SK-N-SH (cell line): ENCODE results near the gene RPL37A. TPM values are rescaled to one million over a fixed set of nuclear protein-coding genes. Genes with fewer than 3 reads are reported as not detected.

Source experiments
- CTCF ChIA-PET: fragments of 300-600, 350-600 bp; formaldehyde crosslinking; extraction: SDS; loops from one replicate; lab custom pipeline; 2021; lab: Yijun Ruan, JAX
- POLR2A ChIA-PET: fragments of 350-600 bp; sonication (Branson Sonifier 250); formaldehyde crosslinking; extraction: SDS; loops from one replicate; lab custom pipeline; 2020; ENCODE audit warnings: antibody characterized with exemption, inconsistent platforms; lab: Yijun Ruan, JAX
- DNase-seq: peaks from one replicate; pipeline ENCODE4 v3.0.0; 2012
- H2AFZ ChIP-seq: fragments of 200-600 bp; sonication (generic); 2 replicates; pipeline ENCODE4 v1.8.1; 2016; ENCODE audit warnings: antibody characterized with exemption, mild to moderate bottlenecking, low read depth
- H3F3A ChIP-seq: fragments of 200-600 bp; sonication (generic); replicated peaks from 2 replicates; pipeline ENCODE3; 2016; ENCODE audit warnings: antibody characterized with exemption, mild to moderate bottlenecking; ENCODE audit not compliant: insufficient read depth
- H3K27ac ChIP-seq, 2 experiments: fragments of 200-500 bp in 1 of 2; fragments of 200-600 bp in 1 of 2; sonication (Bioruptor generic) in 1 of 2; sonication (generic), shearing (Covaris generic) in 1 of 2; 2 replicates each; pipeline versions ENCODE4 v1.5.1 to v1.6.1; 2014 to 2016; ENCODE audit warnings: low read depth in 2 of 2, inconsistent platforms in 1 of 2, low read length in 1 of 2, mild to moderate bottlenecking in 1 of 2, mixed read lengths in 1 of 2
- H3K27me3 ChIP-seq: fragments of 200-600 bp; sonication (generic), shearing (Covaris generic); 2 replicates; pipeline ENCODE4 v1.6.1; 2016; ENCODE audit warnings: mixed run types; ENCODE audit not compliant: insufficient read depth
- H3K36me3 ChIP-seq, 2 experiments: fragments of 200-500 bp in 1 of 2; fragments of 200-600 bp in 1 of 2; sonication (Bioruptor generic) in 1 of 2; sonication (generic) in 1 of 2; replicated peaks in 1 of 2; 2 replicates each; pipeline versions ENCODE3 to v1.5.1; 2014 to 2016; ENCODE audit warnings: low read length in 1 of 2, mild to moderate bottlenecking in 1 of 2; ENCODE audit not compliant: insufficient read depth in 2 of 2, control insufficient read depth in 1 of 2
- H3K4me1 ChIP-seq, 2 experiments: fragments of 200-500 bp in 1 of 2; fragments of 200-600 bp in 1 of 2; sonication (Bioruptor generic) in 1 of 2; sonication (generic), shearing (Covaris generic) in 1 of 2; 2 replicates each; pipeline versions ENCODE4 v1.5.1 to v1.6.1; 2014 to 2016; ENCODE audit warnings: low read depth in 1 of 2, low read length in 1 of 2, mixed run types in 1 of 2; ENCODE audit not compliant: insufficient read depth in 2 of 2, control insufficient read depth in 1 of 2
- H3K4me2 ChIP-seq: fragments of 200-600 bp; sonication (generic), shearing (Covaris generic); 2 replicates; pipeline ENCODE4 v1.6.1; 2017; ENCODE audit warnings: mixed run types
- H3K4me3 ChIP-seq, 2 experiments: fragments of 200-500 bp in 1 of 2; fragments of 200-600 bp in 1 of 2; sonication (Bioruptor generic) in 1 of 2; sonication (generic), shearing (Covaris generic) in 1 of 2; 2 replicates each; pipeline versions ENCODE4 v1.5.1 to v1.8.1; 2014 to 2016; ENCODE audit warnings: low read depth in 2 of 2, inconsistent platforms in 1 of 2, low read length in 1 of 2, mild to moderate bottlenecking in 1 of 2, mixed read lengths in 1 of 2, moderate library complexity in 1 of 2
- H3K79me2 ChIP-seq: fragments of 200-600 bp; sonication (generic); 2 replicates; pipeline ENCODE4 v1.8.1; 2017; ENCODE audit warnings: mild to moderate bottlenecking; ENCODE audit not compliant: insufficient read depth
- H3K9ac ChIP-seq: fragments of 200-600 bp; sonication (generic); 2 replicates; pipeline ENCODE4 v1.6.1; 2017; ENCODE audit warnings: mixed run types
- H3K9me2 ChIP-seq: fragments of 200-600 bp; sonication (generic); 2 replicates; pipeline ENCODE4 v1.6.1; 2017; ENCODE audit warnings: mixed run types
- H3K9me3 ChIP-seq: fragments of 200-600 bp; sonication (generic); 2 replicates; pipeline ENCODE4 v1.6.1; 2017; ENCODE audit warnings: mixed run types, mild to moderate bottlenecking, moderate library complexity
- H4K20me1 ChIP-seq: fragments of 200-600 bp; sonication (generic); 2 replicates; pipeline ENCODE4 v1.6.1; 2017; ENCODE audit warnings: mild to moderate bottlenecking, mixed run types; ENCODE audit not compliant: insufficient read depth
- ELF1 ChIP-seq: IDR thresholded peaks from 2 replicates; pipeline ENCODE4 v1.4.0; 2012
- EP300 ChIP-seq, 2 experiments: IDR thresholded peaks; 2 replicates each; pipeline versions ENCODE4 v1.4.0 to v1.6.1; 2012; ENCODE audit warnings: borderline replicate concordance in 1 of 2, low read depth in 1 of 2, low read length in 1 of 2
- FOSL2 ChIP-seq: IDR thresholded peaks from 2 replicates; pipeline ENCODE4 v1.4.0; 2012; ENCODE audit warnings: low read depth, mild to moderate bottlenecking, moderate library complexity, borderline replicate concordance
- JUND ChIP-seq: IDR thresholded peaks from 2 replicates; pipeline ENCODE4 v1.4.0; 2012
- MEF2A ChIP-seq: IDR thresholded peaks from 2 replicates; pipeline ENCODE4 v1.4.0; 2012; ENCODE audit warnings: low read depth, borderline replicate concordance
- MXI1 ChIP-seq: IDR thresholded peaks from 2 replicates; pipeline ENCODE4 v1.6.1; 2012; ENCODE audit warnings: mild to moderate bottlenecking, low read depth, low read length, improper control_type of control experiment
- NFIC ChIP-seq: IDR thresholded peaks from 2 replicates; pipeline ENCODE4 v1.4.0; 2012; ENCODE audit warnings: borderline replicate concordance
- NRF1 ChIP-seq: IDR thresholded peaks from 2 replicates; pipeline ENCODE4 v1.6.1; 2012; ENCODE audit warnings: low read depth, mild to moderate bottlenecking, low read length
- RAD21 ChIP-seq: IDR thresholded peaks from 2 replicates; pipeline ENCODE4 v1.6.1; 2012; ENCODE audit warnings: mild to moderate bottlenecking, low read length
- RCOR1 ChIP-seq: fragments of 150-350 bp; IDR thresholded peaks from 2 replicates; pipeline ENCODE4 v1.6.1; 2017; ENCODE audit warnings: antibody characterized with exemption, low read length
- RFX5 ChIP-seq: IDR thresholded peaks from 2 replicates; pipeline ENCODE4 v1.6.1; 2012; ENCODE audit warnings: mild to moderate bottlenecking, improper control_type of control experiment, low read length
- RXRA ChIP-seq: IDR thresholded peaks from 2 replicates; pipeline ENCODE4 v1.4.0; 2012; ENCODE audit warnings: low read depth, mild to moderate bottlenecking, borderline replicate concordance
- SIN3A ChIP-seq: IDR thresholded peaks from 2 replicates; pipeline ENCODE4 v1.6.1; 2012; ENCODE audit warnings: low read depth, mild to moderate bottlenecking, low read length, moderate library complexity, borderline replicate concordance
- SMC3 ChIP-seq: IDR thresholded peaks from 2 replicates; pipeline ENCODE4 v1.6.1; 2012; ENCODE audit warnings: low read depth, low read length, improper control_type of control experiment
- YY1 ChIP-seq: IDR thresholded peaks from 2 replicates; pipeline ENCODE4 v1.4.0; 2012; ENCODE audit warnings: low read depth, mild to moderate bottlenecking
- WGBS: methylation state at CpG from one replicate; pipeline ENCODE4 v1.1.6; 2017; ENCODE audit warnings: low lambda C conversion rate; 5-methylcytosine and 5-hydroxymethylcytosine counted together
- polyA plus RNA-seq, 3 experiments: library from polyadenylated mRNA; depleted of rRNA; stranded (reverse); fragments of >200 nt; gene quantifications; 2 replicates each; pipeline ENCODE4 v1.2.3, GENCODE V29; 2012
- TF ChIP-seq, protein P1 (sequence below): IDR thresholded peaks from 2 replicates; pipeline ENCODE4 v1.4.0; 2012; ENCODE audit warnings: low read depth, borderline replicate concordance
- TF ChIP-seq, protein P2 (sequence below): fragments of 150-350 bp; IDR thresholded peaks from 2 replicates; pipeline ENCODE4 v1.6.1; 2017; ENCODE audit warnings: antibody characterized with exemption, low read length, low read depth, borderline replicate concordance
- TF ChIP-seq, protein P3 (sequence below): fragments of 150-350 bp; IDR thresholded peaks from 2 replicates; pipeline ENCODE4 v1.6.1; 2016; ENCODE audit warnings: mild to moderate bottlenecking, low read depth, low read length
- TF ChIP-seq, protein P4 (sequence below): IDR thresholded peaks from 2 replicates; pipeline ENCODE4 v1.4.0; 2012; ENCODE audit warnings: low read depth, borderline replicate concordance

Gene RPL37A
- polyA plus RNA-seq, 1 of the 3 experiments (the other 2 are of a cell fraction), result 2,018 TPM

DNA sequence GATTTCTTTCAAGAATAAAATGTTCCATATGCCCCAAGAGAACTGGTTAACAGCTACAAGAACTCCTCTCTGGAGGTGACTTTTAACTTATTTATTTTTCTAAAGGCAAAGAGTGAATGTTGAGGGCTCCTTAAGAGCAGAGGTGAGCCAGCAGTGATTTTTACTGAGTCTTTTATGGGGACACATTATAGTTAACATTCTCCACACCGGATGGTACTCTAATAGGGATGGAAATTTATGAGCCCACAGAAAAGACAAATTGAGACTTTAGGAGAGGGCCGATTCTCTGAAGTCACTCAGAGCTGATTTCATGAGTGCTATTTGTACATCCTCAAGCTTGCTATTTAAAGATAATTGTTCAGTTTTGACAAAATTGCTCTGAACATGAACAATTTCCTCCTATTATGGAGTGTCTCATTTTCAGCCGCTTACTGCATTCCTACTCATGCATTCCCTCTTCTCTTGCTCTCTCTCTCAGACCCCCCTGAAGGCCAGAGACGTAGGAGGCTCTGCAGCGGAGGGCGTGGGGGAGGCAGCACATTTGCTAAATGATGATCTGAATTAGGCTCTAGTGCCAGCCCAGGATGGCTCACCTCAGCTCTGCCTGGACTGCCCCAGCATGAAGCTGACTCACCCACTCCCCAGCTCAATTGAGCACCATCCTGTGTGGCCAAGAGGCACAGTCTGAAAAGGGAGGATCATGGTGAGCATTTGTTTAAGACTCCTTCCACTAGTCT, 5.9 kb upstream of the RPL37A start (continued):
- TF ChIP-seq, protein P1, sequence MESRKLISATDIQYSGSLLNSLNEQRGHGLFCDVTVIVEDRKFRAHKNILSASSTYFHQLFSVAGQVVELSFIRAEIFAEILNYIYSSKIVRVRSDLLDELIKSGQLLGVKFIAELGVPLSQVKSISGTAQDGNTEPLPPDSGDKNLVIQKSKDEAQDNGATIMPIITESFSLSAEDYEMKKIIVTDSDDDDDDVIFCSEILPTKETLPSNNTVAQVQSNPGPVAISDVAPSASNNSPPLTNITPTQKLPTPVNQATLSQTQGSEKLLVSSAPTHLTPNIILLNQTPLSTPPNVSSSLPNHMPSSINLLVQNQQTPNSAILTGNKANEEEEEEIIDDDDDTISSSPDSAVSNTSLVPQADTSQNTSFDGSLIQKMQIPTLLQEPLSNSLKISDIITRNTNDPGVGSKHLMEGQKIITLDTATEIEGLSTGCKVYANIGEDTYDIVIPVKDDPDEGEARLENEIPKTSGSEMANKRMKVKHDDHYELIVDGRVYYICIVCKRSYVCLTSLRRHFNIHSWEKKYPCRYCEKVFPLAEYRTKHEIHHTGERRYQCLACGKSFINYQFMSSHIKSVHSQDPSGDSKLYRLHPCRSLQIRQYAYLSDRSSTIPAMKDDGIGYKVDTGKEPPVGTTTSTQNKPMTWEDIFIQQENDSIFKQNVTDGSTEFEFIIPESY, result no peak; the same call in 1 of the 2 replicates
- TF ChIP-seq, protein P2, sequence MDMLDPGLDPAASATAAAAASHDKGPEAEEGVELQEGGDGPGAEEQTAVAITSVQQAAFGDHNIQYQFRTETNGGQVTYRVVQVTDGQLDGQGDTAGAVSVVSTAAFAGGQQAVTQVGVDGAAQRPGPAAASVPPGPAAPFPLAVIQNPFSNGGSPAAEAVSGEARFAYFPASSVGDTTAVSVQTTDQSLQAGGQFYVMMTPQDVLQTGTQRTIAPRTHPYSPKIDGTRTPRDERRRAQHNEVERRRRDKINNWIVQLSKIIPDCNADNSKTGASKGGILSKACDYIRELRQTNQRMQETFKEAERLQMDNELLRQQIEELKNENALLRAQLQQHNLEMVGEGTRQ, result no peak
- no peak for TF ChIP-seq YY1
- peak; percentile 73 for TF ChIP-seq JUND
- peak; percentile 64; the same call in 1 of the 2 replicates for TF ChIP-seq NFIC
- TF ChIP-seq MEF2A, result 0 out of 2 replicates have a peak, but pooled peaks have one; percentile 44
- peak; percentile 45; the same call in 1 of the 2 replicates for TF ChIP-seq RXRA
- TF ChIP-seq SIN3A, result peak; percentile 70; the same call in 1 of the 2 replicates

DNA sequence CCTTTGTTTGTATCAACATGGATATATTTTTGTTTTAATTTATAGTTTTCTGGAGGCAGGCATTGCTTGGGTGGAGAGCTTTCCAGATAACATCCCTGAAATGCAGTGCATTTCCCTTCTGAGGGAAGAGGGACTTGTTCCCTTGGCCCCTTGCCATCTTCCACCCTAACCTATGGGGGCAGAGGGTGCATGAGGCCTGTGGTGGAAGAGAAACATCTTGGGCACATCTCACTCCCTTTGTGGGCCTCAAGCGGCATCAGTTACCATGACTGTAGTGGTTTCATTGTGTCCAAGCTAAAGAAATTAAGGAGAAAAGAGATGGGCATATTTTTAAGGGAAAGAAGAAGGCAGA, 5.3 kb upstream of the RPL37A start:
- DNase-seq, result no peak
- Histone ChIP-seq H3K9ac (peak overlapping the region; percentile 52), H3K4me1 (peaks cover 17 to 65% of the 10 kb centered on the region in 2 experiments), H3K27ac (peak overlapping the region; percentile 72 to 94; a peak in 3 of 4 replicates), H3K4me3 (0 out of 4 replicates have a peak overlapping the region, but pooled peaks of 1 of the 2 experiments have one; percentile 10), H3K27me3 (no peaks in the 10 kb centered on the region), H3K79me2 (peaks cover 27% of the 10 kb centered on the region), H3K4me2 (peak overlapping the region; percentile 64), H3K9me3 (no peaks in the 10 kb centered on the region), H2AFZ (peak overlapping the region; percentile 14; the same call in 1 of the 2 replicates), H3K9me2 (no peaks in the 10 kb centered on the region), H4K20me1 (no peaks in the 10 kb centered on the region), H3F3A (peaks cover 60% of the 10 kb centered on the region), H3K36me3 (no peaks in the 10 kb centered on the region)
- no peak for TF ChIP-seq NRF1
- no peak for TF ChIP-seq EP300 (IDR thresholded peaks at IDR 0.05; ENCODE audit: borderline replicate concordance in 1 of 2, low read depth in 1 of 2, low read length in 1 of 2)
- no peak for TF ChIP-seq ELF1
- TF ChIP-seq YY1, result 0 out of 2 replicates have a peak, but pooled peaks have one; percentile 10
- TF ChIP-seq RCOR1, result no peak
- TF ChIP-seq FOSL2, result no peak
- no peak for TF ChIP-seq SMC3
- TF ChIP-seq RFX5, result no peak
- TF ChIP-seq, protein P3, sequence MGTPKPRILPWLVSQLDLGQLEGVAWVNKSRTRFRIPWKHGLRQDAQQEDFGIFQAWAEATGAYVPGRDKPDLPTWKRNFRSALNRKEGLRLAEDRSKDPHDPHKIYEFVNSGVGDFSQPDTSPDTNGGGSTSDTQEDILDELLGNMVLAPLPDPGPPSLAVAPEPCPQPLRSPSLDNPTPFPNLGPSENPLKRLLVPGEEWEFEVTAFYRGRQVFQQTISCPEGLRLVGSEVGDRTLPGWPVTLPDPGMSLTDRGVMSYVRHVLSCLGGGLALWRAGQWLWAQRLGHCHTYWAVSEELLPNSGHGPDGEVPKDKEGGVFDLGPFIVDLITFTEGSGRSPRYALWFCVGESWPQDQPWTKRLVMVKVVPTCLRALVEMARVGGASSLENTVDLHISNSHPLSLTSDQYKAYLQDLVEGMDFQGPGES, result no peak
- TF ChIP-seq, protein P4, sequence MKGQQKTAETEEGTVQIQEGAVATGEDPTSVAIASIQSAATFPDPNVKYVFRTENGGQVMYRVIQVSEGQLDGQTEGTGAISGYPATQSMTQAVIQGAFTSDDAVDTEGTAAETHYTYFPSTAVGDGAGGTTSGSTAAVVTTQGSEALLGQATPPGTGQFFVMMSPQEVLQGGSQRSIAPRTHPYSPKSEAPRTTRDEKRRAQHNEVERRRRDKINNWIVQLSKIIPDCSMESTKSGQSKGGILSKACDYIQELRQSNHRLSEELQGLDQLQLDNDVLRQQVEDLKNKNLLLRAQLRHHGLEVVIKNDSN, result no peak
- TF ChIP-seq, protein P1, result no peak
- no peak for TF ChIP-seq MXI1
- TF ChIP-seq NFIC, result peak; percentile 54
- no peak for TF ChIP-seq RAD21
- ChIA-PET CTCF (interaction anchor here (0.9 kb wide), 1 partner anchor 1157 kb away, joined by 3 read pairs; no protein-coding TSS in a partner anchor), POLR2A (no interaction called here)
- 62% methylated on average over 1 of the region's 1 CpG for WGBS
